CD14-positive monocyte (primary cell): ENCODE results near the gene NPR3. TPM values are rescaled to one million over a fixed set of nuclear protein-coding genes. Genes with fewer than 3 reads are reported as not detected.

Experiments
- DNase-seq, 3 donors: peaks; one replicate each; pipeline ENCODE4 v3.0.0-alpha.2; 2011 to 2022
- H2AFZ ChIP-seq: 2 replicates; pipeline ENCODE4 v1.6.0; 2012; ENCODE audit warnings: mild to moderate bottlenecking, low read depth, low read length, inconsistent platforms; ENCODE audit not compliant: insufficient read depth, poor library complexity, severe bottlenecking
- H3K27ac ChIP-seq, 2 donors: 1 replicate in 1 of 2; 2 replicates in 1 of 2; pipeline ENCODE4 v1.5.1; 2012 to 2013; ENCODE audit warnings: low read length in 2 of 2, control low read depth in 1 of 2, inconsistent platforms in 1 of 2, low read depth in 1 of 2, mild to moderate bottlenecking in 1 of 2
- H3K27me3 ChIP-seq, 2 donors: one replicate each; pipeline versions ENCODE4 v1.6.0 to v1.6.1; 2011 to 2013; ENCODE audit warnings: low read length in 2 of 2; ENCODE audit not compliant: control insufficient read depth in 2 of 2, insufficient read depth in 2 of 2
- H3K36me3 ChIP-seq, 2 donors: replicated peaks in 1 of 2; 1 replicate in 1 of 2; 2 replicates in 1 of 2; pipeline versions ENCODE4 v1.5.1 to v1.6.1; 2012 to 2013; ENCODE audit warnings: low read length in 2 of 2, control low read depth in 1 of 2, inconsistent platforms in 1 of 2, mild to moderate bottlenecking in 1 of 2; ENCODE audit not compliant: insufficient read depth in 2 of 2, control insufficient read depth in 1 of 2
- H3K4me1 ChIP-seq, 2 donors: 1 replicate in 1 of 2; 2 replicates in 1 of 2; pipeline versions ENCODE4 v1.5.1 to v1.6.1; 2012 to 2013; ENCODE audit warnings: low read length in 2 of 2, control low read depth in 1 of 2, inconsistent platforms in 1 of 2, mild to moderate bottlenecking in 1 of 2, moderate library complexity in 1 of 2; ENCODE audit not compliant: insufficient read depth in 2 of 2, control insufficient read depth in 1 of 2
- H3K4me2 ChIP-seq: replicated peaks from 2 replicates; pipeline ENCODE3; 2012; ENCODE audit warnings: low read length, moderate library complexity, mild to moderate bottlenecking; ENCODE audit not compliant: poor library complexity, severe bottlenecking; ENCODE audit errors: extremely low read depth
- H3K4me3 ChIP-seq, 3 experiments: fragments of 200-600 bp in 1 of 3; sonication (generic) in 1 of 3; replicated peaks in 1 of 3; 1 replicate in 2 of 3; 2 replicates in 1 of 3; pipeline ENCODE4 v1.5.1; 2011 to 2013; ENCODE audit warnings: low read length in 3 of 3, mild to moderate bottlenecking in 3 of 3, control low read depth in 2 of 3, low read depth in 2 of 3, inconsistent platforms in 1 of 3, moderate library complexity in 1 of 3
- H3K79me2 ChIP-seq: 2 replicates; pipeline ENCODE4 v1.6.0; 2012; ENCODE audit warnings: mild to moderate bottlenecking, control low read depth, inconsistent platforms, low read length, moderate library complexity; ENCODE audit not compliant: insufficient read depth
- H3K9ac ChIP-seq: 2 replicates; pipeline ENCODE4 v1.6.0; 2017; ENCODE audit warnings: low read length, mild to moderate bottlenecking; ENCODE audit not compliant: insufficient read depth, poor library complexity, severe bottlenecking
- H3K9me3 ChIP-seq, 2 donors: replicated peaks in 1 of 2; 1 replicate in 1 of 2; 2 replicates in 1 of 2; pipeline versions ENCODE4 v1.5.1 to v1.6.1; 2012 to 2013; ENCODE audit warnings: low read length in 2 of 2, control low read depth in 1 of 2; ENCODE audit not compliant: control insufficient read depth in 1 of 2, insufficient read depth in 1 of 2
- H4K20me1 ChIP-seq: 2 replicates; pipeline ENCODE4 v1.6.0; 2012; ENCODE audit warnings: mild to moderate bottlenecking, low read length, control low read depth, moderate library complexity; ENCODE audit not compliant: insufficient read depth
- H3K27ac Mint-ChIP-seq, 7 donors: one replicate each; pipeline ENCODE4 v1.8.0; 2020; ENCODE audit warnings: mild to moderate bottlenecking in 7 of 7, mixed read lengths in 7 of 7, moderate library complexity in 6 of 7, inconsistent platforms in 2 of 7
- H3K27me3 Mint-ChIP-seq, 3 donors: one replicate each; pipeline ENCODE4 v1.8.0; 2021 to 2022; ENCODE audit warnings: low read depth in 3 of 3, mild to moderate bottlenecking in 3 of 3, mixed read lengths in 3 of 3, moderate library complexity in 3 of 3, inconsistent platforms in 1 of 3
- H3K36me3 Mint-ChIP-seq, 2 donors: one replicate each; pipeline ENCODE4 v1.8.0; 2020; ENCODE audit warnings: mixed read lengths in 2 of 2, inconsistent platforms in 1 of 2, mild to moderate bottlenecking in 1 of 2
- H3K4me1 Mint-ChIP-seq: one replicate; pipeline ENCODE4 v1.8.0; 2020; ENCODE audit warnings: mild to moderate bottlenecking, mixed read lengths
- H3K4me3 Mint-ChIP-seq, 2 donors: one replicate each; pipeline ENCODE4 v1.8.0; 2020; ENCODE audit warnings: mild to moderate bottlenecking in 2 of 2, mixed read lengths in 2 of 2, moderate library complexity in 1 of 2
- H3K9me3 Mint-ChIP-seq, 7 donors: one replicate each; pipeline ENCODE4 v1.8.0; 2020 to 2022; ENCODE audit warnings: mixed read lengths in 7 of 7, mild to moderate bottlenecking in 6 of 7, moderate library complexity in 6 of 7, inconsistent platforms in 2 of 7
- WGBS: methylation state at CpG from one replicate; pipeline ENCODE4 v1.1.5; 2013; ENCODE audit warnings: missing lambda C conversion rate; ENCODE audit not compliant: insufficient coverage; 5-methylcytosine and 5-hydroxymethylcytosine counted together
- intact Hi-C, 2 donors: fragments of 100-400 bp; cut with micrococcal nuclease; formaldehyde crosslinking; loops; one replicate each; pipeline versions ENCODE4 v1.15.0 to v1.15.1; 2023
- polyA plus RNA-seq, 3 donors: library from polyadenylated mRNA; depleted of rRNA in 1 of 3; unstranded in 2 of 3; stranded (reverse) in 1 of 3; fragments of 300-500 nt in 2 of 3; fragments of >200 nt in 1 of 3; fragmentation: Illumina TruSeq in 2 of 3; gene quantifications; 1 replicate in 2 of 3; 2 replicates in 1 of 3; pipeline ENCODE4 v1.2.3, GENCODE V29; 2012 to 2021
- TF ChIP-seq, protein P1 (sequence below): fragments of 200-600 bp; IDR thresholded peaks from one replicate; pipeline ENCODE4 v1.8.0; 2022; ENCODE audit warnings: antibody characterized with exemption, mild to moderate bottlenecking

The NPR3 gene
- polyA plus RNA-seq, 3 donors = not detected

DNA sequence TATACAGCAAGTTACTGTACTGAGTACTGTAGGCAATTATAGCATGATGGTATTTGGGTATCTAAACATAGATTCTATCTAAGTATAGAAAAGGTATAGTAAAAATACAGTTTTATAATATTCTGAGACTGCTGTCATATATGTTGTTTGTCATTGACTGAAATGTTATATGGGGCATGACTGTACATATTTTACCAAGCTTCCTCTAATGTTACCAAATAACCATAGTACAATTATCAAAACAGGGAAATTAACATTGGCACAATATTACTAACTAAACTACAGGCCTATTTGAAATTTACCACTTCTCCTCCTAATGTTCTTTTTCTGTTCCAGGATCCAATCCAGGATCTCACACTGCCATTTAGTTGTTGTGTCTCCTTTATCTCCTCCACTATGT, 18.5 kb downstream of the NPR3 start:
- intact Hi-C loops = no loop called here
- no peaks in the 10 kb centered on the region for H3K36me3 ChIP-seq
- H3K9ac ChIP-seq = no peak overlapping the region
- DNase-seq = no peak
- Mint-ChIP-seq H3K36me3 (no peaks in the 10 kb centered on the region), H3K27ac (no peak overlapping the region), H3K27me3 (no peaks in the 10 kb centered on the region), H3K9me3 (peaks cover 0 to 4% (median 2%) of the 10 kb centered on the region in 7 donors), H3K4me3 (no peak overlapping the region), H3K4me1 (peaks cover 25% of the 10 kb centered on the region)
- no peaks in the 10 kb centered on the region for H4K20me1 ChIP-seq
- H3K4me3 ChIP-seq = no peak overlapping the region
- H3K79me2 ChIP-seq = no peaks in the 10 kb centered on the region
- H2AFZ ChIP-seq = no peak overlapping the region
- H3K27ac ChIP-seq = no peak overlapping the region
- no peak overlapping the region for H3K4me2 ChIP-seq
- TF ChIP-seq, protein P1, sequence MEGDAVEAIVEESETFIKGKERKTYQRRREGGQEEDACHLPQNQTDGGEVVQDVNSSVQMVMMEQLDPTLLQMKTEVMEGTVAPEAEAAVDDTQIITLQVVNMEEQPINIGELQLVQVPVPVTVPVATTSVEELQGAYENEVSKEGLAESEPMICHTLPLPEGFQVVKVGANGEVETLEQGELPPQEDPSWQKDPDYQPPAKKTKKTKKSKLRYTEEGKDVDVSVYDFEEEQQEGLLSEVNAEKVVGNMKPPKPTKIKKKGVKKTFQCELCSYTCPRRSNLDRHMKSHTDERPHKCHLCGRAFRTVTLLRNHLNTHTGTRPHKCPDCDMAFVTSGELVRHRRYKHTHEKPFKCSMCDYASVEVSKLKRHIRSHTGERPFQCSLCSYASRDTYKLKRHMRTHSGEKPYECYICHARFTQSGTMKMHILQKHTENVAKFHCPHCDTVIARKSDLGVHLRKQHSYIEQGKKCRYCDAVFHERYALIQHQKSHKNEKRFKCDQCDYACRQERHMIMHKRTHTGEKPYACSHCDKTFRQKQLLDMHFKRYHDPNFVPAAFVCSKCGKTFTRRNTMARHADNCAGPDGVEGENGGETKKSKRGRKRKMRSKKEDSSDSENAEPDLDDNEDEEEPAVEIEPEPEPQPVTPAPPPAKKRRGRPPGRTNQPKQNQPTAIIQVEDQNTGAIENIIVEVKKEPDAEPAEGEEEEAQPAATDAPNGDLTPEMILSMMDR = no peak
- H3K4me1 ChIP-seq = peaks cover 11 to 12% of the 10 kb centered on the region in 2 donors
- peaks cover 0 to 2% of the 10 kb centered on the region in 2 donors for H3K9me3 ChIP-seq
- no peaks in the 10 kb centered on the region for H3K27me3 ChIP-seq

DNA sequence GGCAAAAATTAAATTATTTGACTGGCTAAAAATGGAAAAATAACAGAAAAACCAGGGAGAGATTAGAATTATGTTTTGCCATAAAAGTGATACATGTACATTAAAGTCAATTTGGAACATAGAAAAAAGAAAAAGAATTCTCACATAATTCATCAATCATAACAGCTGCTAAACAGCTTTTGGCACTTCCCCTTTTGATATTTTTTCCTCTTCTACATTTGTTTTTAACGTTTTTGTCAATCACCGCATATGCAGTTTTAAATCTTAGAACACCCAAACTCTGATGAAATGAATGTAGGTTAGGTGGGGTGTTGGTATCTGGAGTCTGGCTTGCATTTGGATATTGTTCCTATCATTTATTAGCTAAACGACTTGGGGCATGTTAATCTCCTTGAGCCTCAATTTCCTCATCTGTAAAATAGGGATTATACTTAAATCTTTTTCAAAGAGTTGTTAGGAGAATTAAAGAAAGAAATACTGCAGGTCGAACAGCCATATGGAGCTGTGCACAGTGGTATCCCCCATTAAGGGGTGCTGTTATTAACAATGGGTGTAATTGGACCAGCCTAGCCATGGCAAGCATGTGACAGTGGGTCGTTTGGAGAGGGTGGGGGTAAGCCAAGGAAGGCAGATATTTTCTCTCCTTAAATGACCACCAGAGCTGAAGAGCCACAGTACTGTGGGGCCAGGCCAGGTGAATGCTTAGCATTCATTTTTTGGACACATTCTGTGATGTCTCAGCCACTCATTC, 22.6 kb downstream of the NPR3 start:
- H3K9me3 ChIP-seq = no peaks in the 10 kb centered on the region
- no peak for DNase-seq
- peaks cover 22% of the 10 kb centered on the region for H3K4me1 Mint-ChIP-seq
- no peaks in the 10 kb centered on the region for H3K36me3 Mint-ChIP-seq
- no peak overlapping the region for H3K27ac Mint-ChIP-seq
- H3K36me3 ChIP-seq = no peaks in the 10 kb centered on the region
- intact Hi-C loops = no loop called here
- H3K9me3 Mint-ChIP-seq = peaks cover 0 to 2% (median 0%) of the 10 kb centered on the region in 7 donors
- no peaks in the 10 kb centered on the region for H3K27me3 ChIP-seq
- H4K20me1 ChIP-seq = no peaks in the 10 kb centered on the region
- peaks cover 13 to 18% of the 10 kb centered on the region in 2 donors for H3K4me1 ChIP-seq
- no peak overlapping the region for H3K4me3 ChIP-seq
- H3K4me3 Mint-ChIP-seq = no peak overlapping the region
- H3K79me2 ChIP-seq = no peaks in the 10 kb centered on the region
- peaks cover 0 to 3% (median 0%) of the 10 kb centered on the region in 3 donors for H3K27me3 Mint-ChIP-seq
- H3K9ac ChIP-seq = no peak overlapping the region
- no peak overlapping the region for H2AFZ ChIP-seq
- TF ChIP-seq, protein P1 = no peak
- no CpG with 5 or more reads among the region's 5 CpGs for WGBS
- no peak overlapping the region for H3K27ac ChIP-seq
- H3K4me2 ChIP-seq = no peak overlapping the region
